ENCODE results near the gene ERI2. TPM values are rescaled to one million over a fixed set of nuclear protein-coding genes. Genes with fewer than 3 reads are reported as not detected.
"Not testable (repeated sequence)": the region's sequence is repeated elsewhere in the genome, so short reads cannot be mapped to it uniquely, and the experiment has no call there.

ERI2 gene
- total and polyA plus RNA-seq, 2 of the 4 experiments (the other 2 are of a cell fraction) = 7.5 to 10.2 TPM

GRCh38 chr16:20755799-20756198 is 50.5 kb downstream of the ERI2 start:
- H3K18ac ChIP-seq (ENCODE audit: low read depth, low read length); H2BK5ac ChIP-seq (ENCODE audit: low read depth, low read length, poor library complexity, severe bottlenecking); H3K27me3 ChIP-seq (ENCODE audit: control insufficient read depth, insufficient read depth, low read length); H2AK5ac ChIP-seq (ENCODE audit: low read depth, low read length); H4K5ac ChIP-seq (ENCODE audit: low read depth, low read length); H4K8ac ChIP-seq (ENCODE audit: low read depth in 2 of 2, low read length in 2 of 2); H3K4me1 ChIP-seq (ENCODE audit: control insufficient read depth, insufficient read depth, low read length); in situ Hi-C loops (cut with MboI; ENCODE audit: low sequenced_read_pairs); H3K9ac ChIP-seq (ENCODE audit: low read depth, low read length); H4K20me1 ChIP-seq (ENCODE audit: insufficient read depth, low read length); H2AK9ac ChIP-seq (replicated peaks; ENCODE audit: low read depth, low read length, poor library complexity); POLR2A ChIA-PET (ENCODE audit: unreplicated experiment); H4K91ac ChIP-seq (ENCODE audit: insufficient read depth, low read depth, low read length); H3K36me3 ChIP-seq (ENCODE audit: control insufficient read depth, insufficient read depth, low read length); H2AFZ ChIP-seq (replicated peaks; ENCODE audit: low read length, poor library complexity); H2BK15ac ChIP-seq (ENCODE audit: low read depth, low read length); H3K79me1 ChIP-seq (ENCODE audit: low read depth in 1 of 2, low read length in 2 of 2); H3K56ac ChIP-seq (ENCODE audit: extremely low read depth, insufficient read depth, low read length); ATAC-seq (ENCODE audit: low read depth); H2BK20ac ChIP-seq (ENCODE audit: low read depth, low read length); H3K27ac ChIP-seq (ENCODE audit: insufficient read depth, low read length); dilution Hi-C loops (cut with HindIII; ENCODE audit: low sequenced_read_pairs, unreplicated experiment); H3K4me3 ChIP-seq (ENCODE audit: insufficient read depth, low read depth, low read length); H3K9me3 ChIP-seq (ENCODE audit: control insufficient read depth, insufficient read depth, low read length); DNase-seq; H3K4ac ChIP-seq (ENCODE audit: low read depth, low read length); CTCF ChIA-PET; intact Hi-C loops (cut with micrococcal nuclease); H3K14ac ChIP-seq (replicated peaks; ENCODE audit: low read depth, low read length); H3K9me1 ChIP-seq (ENCODE audit: insufficient read depth, low read length); H3K4me2 ChIP-seq (ENCODE audit: low read depth, low read length); H2BK120ac ChIP-seq (ENCODE audit: low read depth, low read length); BruUV-seq (replicated peaks); H3K23ac ChIP-seq (ENCODE audit: low read depth, low read length): not testable (repeated sequence)
- WGBS, 2 experiments (ENCODE audit: extremely low coverage in 2 of 2, insufficient read length in 1 of 2) = no CpG with 5 or more reads among the region's 5 CpGs

Measured in IMR-90 (cell line).